Activated CD8-positive, alpha-beta T cell treated with anti-CD3 and anti-CD28 coated beads for 36 hours (primary cell): ENCODE data around the gene PIGP. TPM values are rescaled to one million over a fixed set of nuclear protein-coding genes. Genes with fewer than 3 reads are reported as not detected.

Experiments used
- ATAC-seq: fragments of 200-7000 bp; cut with Tn5 transposase; one replicate; pipeline ENCODE4 v1.10.0; 2021; ENCODE audit warnings: mild to moderate bottlenecking, moderate library complexity
- CTCF ChIA-PET: fragments of 350-600 bp; sonication (Branson Sonifier 250); formaldehyde crosslinking; loops from one replicate; lab custom pipeline; 2021; ENCODE audit warnings: antibody characterized with exemption; lab: Charles Lee
- POLR2A ChIA-PET: fragments of 350-600 bp; sonication (Branson Sonifier 250); formaldehyde crosslinking; loops from one replicate; lab custom pipeline; 2021; ENCODE audit warnings: antibody characterized with exemption; lab: Charles Lee
- DNase-seq: peaks from one replicate; pipeline ENCODE4 v3.0.0-alpha.2; 2020
- H3K27ac Mint-ChIP-seq: one replicate; pipeline ENCODE4 v1.8.0; 2021; ENCODE audit warnings: mild to moderate bottlenecking, mixed read lengths
- H3K27me3 Mint-ChIP-seq: one replicate; pipeline ENCODE4 v1.8.0; 2021; ENCODE audit warnings: mixed read lengths
- H3K36me3 Mint-ChIP-seq: one replicate; pipeline ENCODE4 v1.8.0; 2021; ENCODE audit warnings: low read depth, mixed read lengths
- H3K4me1 Mint-ChIP-seq: one replicate; pipeline ENCODE4 v1.8.0; 2021; ENCODE audit warnings: low read depth, mixed read lengths
- H3K4me3 Mint-ChIP-seq: one replicate; pipeline ENCODE4 v1.8.0; 2021; ENCODE audit warnings: mild to moderate bottlenecking, moderate library complexity, mixed read lengths
- H3K9me3 Mint-ChIP-seq: one replicate; pipeline ENCODE4 v1.8.0; 2021; ENCODE audit warnings: mixed read lengths
- intact Hi-C: fragments of 100-400 bp; cut with micrococcal nuclease; formaldehyde crosslinking; loops from one replicate; pipeline ENCODE4 v1.10.0; 2022
- total RNA-seq, 2 experiments: library from RNA; stranded (reverse); gene quantifications; one replicate each; pipeline ENCODE4 v1.2.3, GENCODE V29; 2021
- TF ChIP-seq, protein P1 (sequence below): fragments of 200-600 bp; IDR thresholded peaks from one replicate; pipeline ENCODE4 v1.8.0; 2022; ENCODE audit warnings: antibody characterized with exemption, mild to moderate bottlenecking

PIGP gene
- total RNA-seq, 2 experiments from 2014 or later, result 23.4 to 24.3 TPM

GRCh38 chr21:37075214-37075770 is 2.4 kb upstream of the PIGP start:
- TF ChIP-seq, protein P1, sequence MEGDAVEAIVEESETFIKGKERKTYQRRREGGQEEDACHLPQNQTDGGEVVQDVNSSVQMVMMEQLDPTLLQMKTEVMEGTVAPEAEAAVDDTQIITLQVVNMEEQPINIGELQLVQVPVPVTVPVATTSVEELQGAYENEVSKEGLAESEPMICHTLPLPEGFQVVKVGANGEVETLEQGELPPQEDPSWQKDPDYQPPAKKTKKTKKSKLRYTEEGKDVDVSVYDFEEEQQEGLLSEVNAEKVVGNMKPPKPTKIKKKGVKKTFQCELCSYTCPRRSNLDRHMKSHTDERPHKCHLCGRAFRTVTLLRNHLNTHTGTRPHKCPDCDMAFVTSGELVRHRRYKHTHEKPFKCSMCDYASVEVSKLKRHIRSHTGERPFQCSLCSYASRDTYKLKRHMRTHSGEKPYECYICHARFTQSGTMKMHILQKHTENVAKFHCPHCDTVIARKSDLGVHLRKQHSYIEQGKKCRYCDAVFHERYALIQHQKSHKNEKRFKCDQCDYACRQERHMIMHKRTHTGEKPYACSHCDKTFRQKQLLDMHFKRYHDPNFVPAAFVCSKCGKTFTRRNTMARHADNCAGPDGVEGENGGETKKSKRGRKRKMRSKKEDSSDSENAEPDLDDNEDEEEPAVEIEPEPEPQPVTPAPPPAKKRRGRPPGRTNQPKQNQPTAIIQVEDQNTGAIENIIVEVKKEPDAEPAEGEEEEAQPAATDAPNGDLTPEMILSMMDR, result no peak
- H3K36me3 Mint-ChIP-seq, result peaks cover 15% of the 10 kb centered on the region
- H3K4me1 Mint-ChIP-seq, result peaks cover 41% of the 10 kb centered on the region
- intact Hi-C loops, result loop anchor here (10.0 kb wide), 1 partner anchor 90 kb away; no protein-coding TSS in a partner anchor
- ChIA-PET POLR2A (interaction anchor here (0.5 to 0.6 kb wide), 2 partner anchors 31 to 88 kb away, joined by 3 read pairs; no protein-coding TSS in a partner anchor), CTCF (interaction anchor here (1.3 to 1.4 kb wide), 2 partner anchors 9 to 12 kb away, joined by 4 to 7 read pairs; no protein-coding TSS in a partner anchor)
- H3K9me3 Mint-ChIP-seq, result peaks cover 5% of the 10 kb centered on the region
- H3K27me3 Mint-ChIP-seq, result no peaks in the 10 kb centered on the region
- H3K4me3 Mint-ChIP-seq, result peak overlapping the region; percentile 59
- ATAC-seq, result no peak
- DNase-seq, result no peak
- H3K27ac Mint-ChIP-seq, result no peak overlapping the region

DNA sequence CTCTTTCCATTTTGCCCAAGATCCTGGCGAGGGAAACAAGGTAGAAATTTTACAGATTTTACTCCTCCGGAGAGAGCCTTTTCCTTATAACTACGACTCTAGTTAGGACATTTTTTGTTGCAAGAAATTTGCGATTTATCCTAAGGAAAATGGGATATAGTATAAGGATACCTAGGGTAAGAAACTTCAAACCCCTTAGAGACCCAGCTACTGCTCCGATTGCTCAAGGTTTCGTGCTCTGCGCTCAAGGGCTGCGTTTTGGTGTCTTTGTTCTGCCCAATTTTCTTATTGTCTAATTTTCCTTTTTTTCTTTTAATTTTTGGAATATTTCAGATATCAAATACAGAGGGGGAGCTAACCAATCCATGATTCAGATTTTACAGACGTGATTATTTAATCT is 1.7 kb upstream of the PIGP start:
- ATAC-seq (no peak), DNase-seq (no peak)
- POLR2A ChIA-PET, result interaction anchor here (0.6 kb wide), 1 partner anchor 87 kb away, joined by 3 read pairs; no protein-coding TSS in a partner anchor
- TF ChIP-seq, protein P1, result no peak
- peak overlapping the region; percentile 94 for H3K4me3 Mint-ChIP-seq
- CTCF ChIA-PET, result interaction anchor here (1.3 to 1.4 kb wide), 2 partner anchors 10 to 13 kb away, joined by 4 to 7 read pairs; no protein-coding TSS in a partner anchor
- H3K27ac Mint-ChIP-seq, result peak overlapping the region; percentile 92
- peaks cover 5% of the 10 kb centered on the region for H3K9me3 Mint-ChIP-seq
- peaks cover 18% of the 10 kb centered on the region for H3K36me3 Mint-ChIP-seq
- intact Hi-C loops, result loop anchor here (10.0 kb wide), 1 partner anchor 90 kb away; no protein-coding TSS in a partner anchor
- H3K4me1 Mint-ChIP-seq, result peaks cover 44% of the 10 kb centered on the region
- H3K27me3 Mint-ChIP-seq, result no peaks in the 10 kb centered on the region

GRCh38 chr21:37074197-37074510 is 1.3 kb upstream of the PIGP start:
- Mint-ChIP-seq H3K27ac (peak overlapping the region; percentile 92), H3K4me3 (peak overlapping the region; percentile 94), H3K9me3 (peaks cover 3% of the 10 kb centered on the region), H3K36me3 (peaks cover 17% of the 10 kb centered on the region), H3K27me3 (no peaks in the 10 kb centered on the region), H3K4me1 (peaks cover 42% of the 10 kb centered on the region)
- ATAC-seq (no peak), DNase-seq (no peak)
- TF ChIP-seq, protein P1, result no peak
- POLR2A ChIA-PET, result no interaction called here
- CTCF ChIA-PET, result interaction anchor here (1.3 to 1.4 kb wide), 2 partner anchors 10 to 13 kb away, joined by 4 to 7 read pairs; no protein-coding TSS in a partner anchor
- intact Hi-C loops, result loop anchor here (10.0 kb wide), 1 partner anchor 89 kb away; no protein-coding TSS in a partner anchor

DNA sequence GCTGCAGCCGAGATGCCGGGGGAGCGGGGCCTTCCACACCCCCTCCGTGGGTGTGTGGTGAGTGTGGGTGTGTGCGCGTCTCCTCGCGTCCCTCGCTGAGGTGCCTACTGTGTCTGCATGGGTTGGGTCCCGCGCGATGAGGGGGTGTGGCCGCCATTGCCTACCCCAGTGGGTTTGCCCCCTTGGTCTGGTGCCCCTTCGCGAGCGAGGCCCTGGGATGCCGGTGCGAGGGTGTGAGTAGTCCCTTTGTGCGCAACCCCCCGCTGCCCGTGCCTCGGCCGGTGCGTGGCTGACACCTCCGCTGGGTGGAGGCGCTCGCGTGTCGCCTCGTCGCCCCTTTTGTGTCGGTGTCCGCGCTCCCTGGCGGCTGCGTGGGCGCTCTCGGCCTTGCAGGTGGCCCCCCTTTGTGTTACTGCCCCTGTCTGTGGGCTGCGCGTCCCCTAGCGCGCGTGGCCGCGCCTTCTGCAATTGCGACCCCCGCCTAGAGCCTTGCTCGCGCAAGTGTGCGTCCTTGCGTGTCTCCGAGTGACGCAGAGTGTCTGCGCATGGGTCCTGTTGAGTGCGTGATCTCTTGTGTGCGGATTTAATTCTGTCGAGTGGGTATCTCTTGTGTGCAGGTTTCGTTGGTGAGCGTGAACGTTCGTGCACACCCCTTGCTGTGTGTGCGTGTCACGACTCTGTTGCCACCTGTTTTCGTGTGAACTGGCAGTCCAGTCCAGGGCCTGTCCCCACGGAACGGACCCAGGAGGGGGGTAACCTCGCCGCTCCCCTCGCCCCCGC is 736 bp upstream of the PIGP start:
- DNase-seq (peak; percentile 63), ATAC-seq (peak; percentile 43)
- Mint-ChIP-seq H3K4me3 (peak overlapping the region; percentile 94), H3K36me3 (peaks cover 22% of the 10 kb centered on the region), H3K27me3 (no peaks in the 10 kb centered on the region), H3K27ac (peak overlapping the region; percentile 92), H3K9me3 (peaks cover 2% of the 10 kb centered on the region), H3K4me1 (peaks cover 40% of the 10 kb centered on the region)
- ChIA-PET CTCF (no interaction called here), POLR2A (no interaction called here)
- TF ChIP-seq, protein P1, result no peak
- intact Hi-C loops, result loop anchor here (10.0 kb wide), 1 partner anchor 89 kb away; no protein-coding TSS in a partner anchor
